Testis (tissue), 2 donors: Measurements from ENCODE around the gene GRID2.

ENCODE experiments used
- POLR2A ChIP-seq: fragments of 450-650 bp; IDR thresholded peaks from one replicate; pipeline ENCODE4 v1.6.1; 2017; ENCODE audit warnings: antibody characterized with exemption, mild to moderate bottlenecking, moderate library complexity
- TF ChIP-seq, protein P1 (sequence below), 3 experiments: fragments of 450-650 bp in 2 of 3; fragments of 200-600 bp in 1 of 3; sonication (generic) in 1 of 3; IDR thresholded peaks; one replicate each; pipeline ENCODE4 v1.5.1; 2016 to 2019; ENCODE audit warnings: antibody characterized with exemption in 3 of 3, mild to moderate bottlenecking in 2 of 3, moderate library complexity in 1 of 3

GRCh38 chr4:92483341-92483740, 179.6 kb downstream of the GRID2 start:
- TF ChIP-seq, protein P1, sequence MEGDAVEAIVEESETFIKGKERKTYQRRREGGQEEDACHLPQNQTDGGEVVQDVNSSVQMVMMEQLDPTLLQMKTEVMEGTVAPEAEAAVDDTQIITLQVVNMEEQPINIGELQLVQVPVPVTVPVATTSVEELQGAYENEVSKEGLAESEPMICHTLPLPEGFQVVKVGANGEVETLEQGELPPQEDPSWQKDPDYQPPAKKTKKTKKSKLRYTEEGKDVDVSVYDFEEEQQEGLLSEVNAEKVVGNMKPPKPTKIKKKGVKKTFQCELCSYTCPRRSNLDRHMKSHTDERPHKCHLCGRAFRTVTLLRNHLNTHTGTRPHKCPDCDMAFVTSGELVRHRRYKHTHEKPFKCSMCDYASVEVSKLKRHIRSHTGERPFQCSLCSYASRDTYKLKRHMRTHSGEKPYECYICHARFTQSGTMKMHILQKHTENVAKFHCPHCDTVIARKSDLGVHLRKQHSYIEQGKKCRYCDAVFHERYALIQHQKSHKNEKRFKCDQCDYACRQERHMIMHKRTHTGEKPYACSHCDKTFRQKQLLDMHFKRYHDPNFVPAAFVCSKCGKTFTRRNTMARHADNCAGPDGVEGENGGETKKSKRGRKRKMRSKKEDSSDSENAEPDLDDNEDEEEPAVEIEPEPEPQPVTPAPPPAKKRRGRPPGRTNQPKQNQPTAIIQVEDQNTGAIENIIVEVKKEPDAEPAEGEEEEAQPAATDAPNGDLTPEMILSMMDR (IDR thresholded peaks at IDR 0.05) = no peak
- TF ChIP-seq POLR2A = no peak
